SHP77 (cell line): ENCODE data around the gene VWDE.
"Not testable (repeated sequence)": the region's sequence is repeated elsewhere in the genome, so short reads cannot be mapped to it uniquely, and the experiment has no call there.

Source experiments
- DNase-seq, 2 experiments: peaks; one replicate each; lab custom pipeline; 2025; lab: John Stamatoyannopoulos, UW

Gene VWDE

DNA sequence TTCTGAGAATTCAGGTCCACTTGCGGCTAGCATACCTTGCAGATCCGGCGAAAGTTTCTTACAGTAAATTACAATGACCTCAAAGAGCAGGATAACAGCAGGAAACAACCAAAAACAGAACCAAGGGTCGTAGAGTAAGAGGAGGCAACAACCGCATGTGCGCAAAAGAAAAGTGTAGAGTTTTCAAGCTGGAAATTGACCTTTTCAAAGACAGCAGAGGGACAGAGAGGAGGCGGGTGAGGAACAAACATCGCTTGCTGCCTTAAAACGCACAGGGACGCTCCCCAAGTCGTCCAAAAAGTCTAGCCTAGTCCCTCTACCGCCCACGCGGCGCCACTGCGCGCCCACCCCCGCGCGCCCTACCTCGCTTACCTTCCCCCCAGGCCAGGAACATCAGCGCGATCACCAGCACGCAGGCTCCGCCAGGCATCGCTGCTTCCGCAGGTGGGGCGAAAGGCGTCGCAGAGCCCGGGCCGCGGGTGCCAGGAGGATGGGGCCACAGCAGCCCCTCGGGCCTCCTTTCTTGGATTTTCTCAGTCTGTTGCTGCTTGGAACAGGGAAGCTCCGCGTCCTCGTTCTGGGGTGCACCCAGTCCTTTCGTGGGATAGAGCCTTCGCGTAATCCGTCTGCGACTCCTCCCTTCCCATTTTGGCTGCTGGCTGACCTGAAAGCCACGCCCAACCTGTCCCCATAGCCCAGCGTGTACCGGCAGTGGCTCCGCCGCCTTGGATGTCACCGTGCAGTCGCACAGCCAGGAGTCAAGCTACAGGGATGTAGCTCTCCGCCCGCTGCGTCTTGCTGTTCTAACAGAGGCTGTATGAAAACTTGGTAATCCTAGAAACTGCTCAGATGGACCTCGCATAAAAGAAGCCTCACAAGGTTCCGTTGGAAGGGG lies at the start of gene VWDE:
VWDE (minus strand) TSS at position 579 of the 895 bp plus-strand sequence; CDS start at position 430, 149 bp downstream.
- peak; percentile 93 to 98 for DNase-seq

DNA sequence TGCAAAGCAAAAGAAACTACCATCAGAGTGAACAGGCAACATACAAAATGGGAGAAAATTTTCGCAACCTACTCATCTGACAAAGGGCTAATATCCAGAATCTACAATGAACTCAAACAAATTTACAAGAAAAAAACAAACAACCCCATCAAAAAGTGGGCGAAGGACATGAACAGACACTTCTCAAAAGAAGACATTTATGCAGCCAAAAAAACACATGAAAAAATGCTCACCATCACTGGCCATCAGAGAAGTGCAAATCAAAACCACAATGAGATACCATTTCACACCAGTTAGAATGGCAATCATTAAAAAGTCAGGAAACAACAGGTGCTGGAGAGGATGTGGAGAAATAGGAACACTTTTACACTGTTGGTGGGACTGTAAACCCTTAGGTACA lies 49.5 kb upstream of the VWDE start:
- not testable (repeated sequence) for DNase-seq

DNA sequence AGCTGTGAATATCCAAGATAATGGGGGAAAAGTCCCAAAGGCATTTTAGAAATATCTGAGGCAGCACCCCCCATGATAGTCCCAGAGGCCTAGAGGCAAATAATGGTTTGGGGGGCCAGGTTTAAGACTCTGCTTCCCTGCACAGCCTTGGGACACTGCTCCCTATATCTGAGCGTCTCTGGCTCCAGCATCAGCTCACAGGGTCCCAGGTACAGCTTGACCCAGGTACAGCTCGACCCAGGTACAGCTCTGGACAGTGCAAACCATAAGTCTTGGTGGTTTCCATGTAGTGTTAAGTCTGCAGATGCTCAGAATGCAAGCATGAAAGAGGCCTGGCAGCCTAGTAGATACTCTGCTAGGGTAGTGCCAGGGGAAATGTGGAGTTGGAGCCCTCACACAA lies 47.0 kb upstream of the VWDE start:
- DNase-seq: no peak

DNA sequence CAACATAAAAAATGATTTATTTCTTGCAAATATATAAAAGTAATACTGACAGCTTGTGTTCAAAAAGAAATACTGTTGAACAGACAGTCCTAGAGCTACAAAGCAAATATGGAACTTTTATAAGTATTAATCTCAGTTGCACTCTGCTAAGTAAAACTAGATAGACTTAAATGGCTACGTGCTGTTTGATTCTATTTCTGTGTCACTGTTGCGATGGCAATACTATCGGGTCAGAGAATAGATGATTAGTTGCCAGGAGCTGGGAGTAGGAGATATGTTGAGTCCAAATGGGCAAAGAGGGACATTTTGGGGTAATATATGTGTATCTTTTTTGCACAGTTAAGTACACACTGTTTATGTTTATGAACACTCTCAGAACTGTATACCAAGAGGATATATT lies 41.1 kb upstream of the VWDE start:
- DNase-seq: no peak

DNA sequence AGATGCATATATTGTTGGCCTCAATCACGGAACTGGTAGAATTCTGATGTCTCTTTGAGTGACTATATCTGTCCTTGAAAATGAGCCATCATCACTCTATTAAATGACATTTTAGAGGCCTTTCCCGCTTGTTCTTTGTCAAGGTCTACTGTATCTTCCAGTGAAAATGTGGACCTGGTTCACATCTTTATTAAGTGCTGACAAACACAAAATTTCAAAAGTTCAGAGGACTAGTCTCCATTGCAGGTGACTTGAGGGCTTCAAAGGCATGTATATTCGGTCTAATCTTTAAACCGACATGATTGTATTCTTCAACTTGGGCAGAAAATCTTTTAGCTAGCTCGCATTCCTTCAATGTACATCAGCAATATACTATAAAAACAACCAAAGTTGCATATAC lies 36.6 kb upstream of the VWDE start:
- no peak for DNase-seq

DNA sequence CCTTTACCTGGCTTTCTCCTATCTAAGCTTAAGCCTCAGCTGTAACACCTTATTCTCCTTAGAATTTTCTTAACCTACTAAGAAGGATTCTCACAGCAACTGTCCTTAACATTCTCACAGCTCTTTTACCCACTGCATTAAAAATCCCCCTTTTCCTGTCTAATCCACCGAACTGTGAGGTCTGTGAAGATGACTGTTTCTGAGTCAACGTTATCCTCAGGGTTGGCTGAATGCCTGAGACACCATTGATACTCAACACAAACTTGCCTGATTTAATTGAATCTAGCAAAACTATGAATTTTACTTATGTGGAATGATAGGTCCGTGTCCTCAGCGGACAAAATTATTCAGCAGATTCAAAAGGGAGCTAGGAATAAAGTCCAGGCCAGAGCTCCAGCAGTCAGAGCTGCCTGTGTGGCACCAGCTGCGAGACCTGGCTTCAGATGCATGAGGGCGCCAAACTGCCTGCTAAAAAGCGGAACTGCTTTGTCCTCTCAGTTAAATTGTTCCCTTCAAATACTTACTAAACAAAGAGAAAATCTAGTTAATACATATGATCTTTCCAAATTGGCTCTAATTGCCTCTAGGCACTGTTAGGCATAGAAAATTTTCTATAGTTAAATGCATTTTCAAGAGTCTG lies 33.4 kb upstream of the VWDE start:
- peak; percentile 55 to 88 for DNase-seq

- no peak for DNase-seq
These were observed 32.5 kb upstream of the VWDE start for GRCh38 chr7:12436126-12436525.

- peak in 1 of 2 experiments; percentile 19 for DNase-seq
These were observed 30.5 kb upstream of the VWDE start for GRCh38 chr7:12434012-12434642.

DNA sequence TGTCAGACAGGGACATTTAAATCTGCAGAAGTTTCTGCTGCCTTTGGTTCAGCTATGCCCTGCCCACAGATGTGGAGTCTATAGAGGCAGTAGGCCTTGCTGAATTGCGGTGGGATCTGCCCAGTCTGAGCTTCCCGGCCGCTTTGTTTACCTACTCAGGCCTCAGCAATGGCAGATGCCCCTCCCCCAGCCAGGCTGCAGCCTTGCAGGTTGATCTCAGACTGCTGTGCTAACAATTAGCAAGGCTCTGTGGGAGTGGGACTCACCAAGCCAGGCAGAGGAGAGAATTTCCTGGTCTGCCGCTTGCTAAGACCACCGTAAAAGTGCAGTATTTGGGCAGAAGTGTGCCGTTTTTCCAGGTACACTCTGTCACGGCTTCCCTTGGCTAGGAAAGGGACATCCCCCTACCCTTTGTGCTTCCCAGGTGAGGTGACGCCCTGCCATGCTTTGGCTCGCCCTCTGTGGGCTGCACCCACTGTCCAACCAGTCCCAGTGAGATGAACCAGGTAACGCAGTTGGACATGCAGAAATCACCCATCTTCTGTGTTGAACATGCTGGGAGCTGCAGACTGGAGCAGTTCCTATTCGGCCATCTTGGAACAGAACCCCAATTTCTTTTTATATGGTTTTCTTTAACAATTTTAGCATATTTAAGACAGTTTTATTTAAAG lies 28.4 kb upstream of the VWDE start:
- peak; percentile 80 to 87 for DNase-seq

GRCh38 chr7:12425311-12425710 lies 21.6 kb upstream of the VWDE start:
- no peak for DNase-seq

GRCh38 chr7:12423997-12424745 lies 20.5 kb upstream of the VWDE start:
- no peak for DNase-seq

GRCh38 chr7:12423355-12423996 lies 19.8 kb upstream of the VWDE start:
- no peak for DNase-seq

DNA sequence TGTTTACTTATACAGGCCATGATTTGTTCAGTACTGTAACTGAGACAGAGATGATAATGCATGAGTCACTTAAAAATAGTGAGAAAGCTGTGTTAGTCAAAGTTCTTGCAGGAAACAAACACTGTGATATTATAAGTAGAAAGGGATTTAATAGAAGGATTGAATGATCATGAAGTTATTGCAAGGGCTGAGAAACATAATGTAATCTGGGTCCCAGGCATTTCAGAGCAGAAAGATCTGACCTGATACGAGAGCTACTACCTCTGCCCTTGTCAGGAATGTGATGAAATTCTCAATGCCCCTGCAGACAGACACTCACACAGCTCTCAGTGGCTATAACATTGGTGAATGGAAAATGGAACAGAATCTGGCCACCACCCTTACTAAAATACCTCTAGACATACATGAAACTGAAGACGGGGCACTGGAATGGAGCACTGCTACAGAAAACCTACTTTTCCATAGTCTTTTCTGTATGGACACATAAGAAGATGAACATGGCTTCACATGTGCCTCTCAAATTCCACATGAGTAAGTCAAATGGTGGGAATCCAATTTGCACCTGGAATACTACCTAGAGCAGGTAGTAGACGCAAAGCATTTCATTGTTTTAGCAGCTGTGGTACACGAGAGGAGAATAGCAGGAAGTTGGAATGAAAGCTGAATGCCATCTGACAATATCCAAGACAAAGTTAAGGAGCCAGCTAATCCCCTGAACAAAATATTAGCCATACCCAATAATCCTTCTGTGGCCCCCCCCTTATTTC lies 19.1 kb upstream of the VWDE start:
- DNase-seq: no peak

DNA sequence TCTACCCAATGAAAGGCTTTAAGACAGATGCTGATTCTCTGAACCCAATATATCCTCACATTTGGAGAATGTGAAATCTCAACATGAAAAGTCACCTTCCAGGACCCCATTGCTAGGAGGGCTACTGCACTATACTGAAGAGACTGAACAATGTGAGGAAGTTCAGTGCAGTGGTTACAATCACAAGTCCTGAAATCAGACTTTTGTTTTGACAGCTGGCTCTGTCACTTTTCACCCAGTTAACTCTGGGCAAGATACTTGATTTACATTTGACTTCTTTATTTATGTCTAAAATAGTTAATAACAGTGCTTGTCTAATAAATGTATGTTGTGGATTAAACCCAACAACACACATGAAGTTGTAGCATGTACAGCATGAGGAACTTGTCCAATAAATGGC lies 14.8 kb upstream of the VWDE start:
- no peak for DNase-seq

- no peak for DNase-seq
These were observed 11.4 kb upstream of the VWDE start for GRCh38 chr7:12415072-12415471.

DNA sequence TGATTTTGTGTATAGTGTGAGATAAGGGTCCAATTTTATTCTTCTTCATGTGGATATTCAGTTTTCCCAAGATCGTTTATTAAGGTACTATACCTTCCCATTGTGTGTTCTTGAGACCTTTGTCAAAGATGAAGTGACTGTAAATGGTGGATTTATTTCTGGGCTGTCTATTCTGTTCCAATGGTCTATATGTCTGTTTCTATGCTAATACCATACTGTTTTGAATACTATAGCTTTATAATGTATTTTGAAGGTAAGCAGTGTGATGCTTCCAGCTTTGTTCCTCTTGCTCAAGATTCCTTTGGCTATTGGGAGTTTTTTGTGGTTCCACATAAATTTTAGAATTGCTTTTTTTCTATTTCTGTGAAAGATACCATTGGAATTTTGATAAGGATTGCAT lies 8.7 kb upstream of the VWDE start:
- DNase-seq: no peak

GRCh38 chr7:12410523-12410922 lies 6.9 kb upstream of the VWDE start:
- no peak for DNase-seq

GRCh38 chr7:12409097-12409711 lies 5.5 kb upstream of the VWDE start:
- no peak for DNase-seq

- not testable (repeated sequence) for DNase-seq
These were observed 4.0 kb upstream of the VWDE start for GRCh38 chr7:12407652-12408051.

- DNase-seq: no peak
These were observed 1.3 kb downstream of the VWDE start for GRCh38 chr7:12402365-12402725.
